Neural cell (in vitro differentiated cells): ENCODE results near the gene WNK2. TPM values are rescaled to one million over a fixed set of nuclear protein-coding genes. Genes with fewer than 3 reads are reported as not detected.

Source experiments
- H2AFZ ChIP-seq: fragments of 200-600, 300-800 bp; sonication (generic), shearing (Covaris generic); 2 replicates; pipeline ENCODE4 v1.6.0; 2014; ENCODE audit warnings: low read depth, mild to moderate bottlenecking, antibody characterized with exemption, low read length, moderate library complexity
- H3F3A ChIP-seq: fragments of 200-600 bp; shearing (Covaris generic); 2 replicates; pipeline ENCODE4 v1.6.1; 2016; ENCODE audit warnings: mild to moderate bottlenecking, moderate library complexity, mixed read lengths, antibody characterized with exemption, low read length; ENCODE audit not compliant: insufficient read depth, poor library complexity, severe bottlenecking
- H3K27ac ChIP-seq: fragments of 200-600, 300-800 bp; sonication (generic), shearing (Covaris generic); 2 replicates; pipeline ENCODE4 v1.5.1; 2014; ENCODE audit warnings: mild to moderate bottlenecking, low read length, moderate library complexity
- H3K27me3 ChIP-seq: fragments of 300-800, 200-600 bp; sonication (generic), shearing (Covaris generic); 2 replicates; pipeline ENCODE4 v1.6.0; 2014; ENCODE audit warnings: mild to moderate bottlenecking, low read depth, low read length, moderate library complexity; ENCODE audit not compliant: insufficient read depth
- H3K36me3 ChIP-seq: fragments of 300-800, 200-600 bp; sonication (generic), shearing (Covaris generic); 2 replicates; pipeline ENCODE4 v1.5.1; 2014; ENCODE audit warnings: mild to moderate bottlenecking, antibody characterized with exemption, low read length, moderate library complexity; ENCODE audit not compliant: insufficient read depth
- H3K4me2 ChIP-seq: fragments of 300-800, 200-600 bp; sonication (generic), shearing (Covaris generic); 2 replicates; pipeline ENCODE4 v1.6.0; 2014; ENCODE audit warnings: mild to moderate bottlenecking, low read length
- H3K4me3 ChIP-seq: fragments of 300-800, 200-600 bp; sonication (generic), shearing (Covaris generic); 2 replicates; pipeline ENCODE4 v1.5.1; 2014; ENCODE audit warnings: mild to moderate bottlenecking, low read length, moderate library complexity
- H3K79me2 ChIP-seq: fragments of 200-600 bp; shearing (Covaris generic); replicated peaks from 2 replicates; pipeline ENCODE4 v1.6.0; 2014; ENCODE audit warnings: mild to moderate bottlenecking, low read length, moderate library complexity; ENCODE audit not compliant: insufficient read depth
- H3K9ac ChIP-seq: fragments of 300-800, 200-600 bp; sonication (generic), shearing (Covaris generic); 2 replicates; pipeline ENCODE4 v1.6.1; 2016; ENCODE audit warnings: mild to moderate bottlenecking, low read length, mixed read lengths
- H3K9me2 ChIP-seq: fragments of 200-600 bp; shearing (Covaris generic); 2 replicates; pipeline ENCODE4 v1.6.1; 2016; ENCODE audit warnings: mild to moderate bottlenecking, low read length, mixed read lengths; ENCODE audit not compliant: insufficient read depth
- H3K9me3 ChIP-seq: fragments of 200-600, 300-800 bp; sonication (generic), shearing (Covaris generic); 2 replicates; pipeline ENCODE4 v1.6.1; 2016; ENCODE audit warnings: mild to moderate bottlenecking, mixed run types, low read length, moderate library complexity, mixed read lengths
- H4K20me1 ChIP-seq: fragments of 200-600 bp; shearing (Covaris generic); 2 replicates; pipeline ENCODE4 v1.6.1; 2016; ENCODE audit warnings: mild to moderate bottlenecking, mixed run types; ENCODE audit not compliant: insufficient read depth
- CTCF ChIP-seq: fragments of 450-650 bp; IDR thresholded peaks from 2 replicates; pipeline ENCODE4 v1.5.1; 2014; ENCODE audit warnings: antibody characterized with exemption, mild to moderate bottlenecking, moderate library complexity; ENCODE audit not compliant: poor library complexity, severe bottlenecking
- EP300 ChIP-seq: fragments of 450-650 bp; conservative IDR thresholded peaks from 2 replicates; pipeline ENCODE4 v1.6.1; 2014; ENCODE audit warnings: antibody characterized with exemption, mild to moderate bottlenecking, moderate library complexity; ENCODE audit not compliant: poor library complexity, severe bottlenecking
- EZH2 ChIP-seq: fragments of 200-600, 300-800 bp; shearing (Covaris generic), sonication (generic); IDR thresholded peaks from 2 replicates; pipeline ENCODE4 v1.6.1; 2014; ENCODE audit warnings: antibody characterized with exemption, low read length, borderline replicate concordance, mild to moderate bottlenecking; ENCODE audit not compliant: insufficient read depth, poor library complexity, severe bottlenecking
- MXI1 ChIP-seq: fragments of 450-650 bp; conservative IDR thresholded peaks from 2 replicates; pipeline ENCODE4 v1.6.1; 2014; ENCODE audit warnings: antibody characterized with exemption, mild to moderate bottlenecking; ENCODE audit not compliant: poor library complexity, severe bottlenecking
- POLR2AphosphoS5 ChIP-seq: IDR thresholded peaks from 2 replicates; pipeline ENCODE4 v1.6.1; 2012
- RAD21 ChIP-seq: fragments of 450-650 bp; conservative IDR thresholded peaks from 2 replicates; pipeline ENCODE4 v1.6.1; 2014; ENCODE audit warnings: antibody characterized with exemption, mild to moderate bottlenecking, moderate library complexity
- REST ChIP-seq: IDR thresholded peaks from 2 replicates; pipeline ENCODE4 v1.6.1; 2012; ENCODE audit warnings: borderline replicate concordance
- SMC3 ChIP-seq: fragments of 450-650 bp; conservative IDR thresholded peaks from 2 replicates; pipeline ENCODE4 v1.6.1; 2014; ENCODE audit warnings: antibody characterized with exemption, mild to moderate bottlenecking, moderate library complexity; ENCODE audit not compliant: poor library complexity
- TAF1 ChIP-seq: IDR thresholded peaks from 2 replicates; pipeline ENCODE4 v1.6.1; 2012; ENCODE audit warnings: low read depth
- polyA plus RNA-seq: library from polyadenylated mRNA; depleted of rRNA; stranded (reverse); fragments of >200 nt; gene quantifications from 2 replicates; pipeline ENCODE4 v1.2.3, GENCODE V29; 2014

The WNK2 gene
- polyA plus RNA-seq, 1 donor from 2014 or later, result 37.1 TPM

GRCh38 chr9:93168581-93168980 lies 15.4 kb upstream of the WNK2 start:
- Histone ChIP-seq H4K20me1 (no peaks in the 10 kb centered on the region), H3K4me3 (no peak overlapping the region), H3K79me2 (no peaks in the 10 kb centered on the region), H3K9ac (no peak overlapping the region), H3K9me3 (no peaks in the 10 kb centered on the region), H3F3A (no peaks in the 10 kb centered on the region), H3K36me3 (no peaks in the 10 kb centered on the region), H3K27me3 (no peaks in the 10 kb centered on the region), H2AFZ (no peak overlapping the region), H3K4me2 (no peak overlapping the region), H3K27ac (no peak overlapping the region), H3K9me2 (no peaks in the 10 kb centered on the region)
- TF ChIP-seq REST (no peak), POLR2AphosphoS5 (no peak), SMC3 (no peak), EP300 (no peak), CTCF (no peak), EZH2 (no peak), RAD21 (no peak), MXI1 (no peak), TAF1 (no peak)

GRCh38 chr9:93169444-93169843 lies 14.5 kb upstream of the WNK2 start:
- Histone ChIP-seq H3K4me2 (no peak overlapping the region), H4K20me1 (no peaks in the 10 kb centered on the region), H3K9ac (no peak overlapping the region), H3K27me3 (no peaks in the 10 kb centered on the region), H3K36me3 (no peaks in the 10 kb centered on the region), H3K79me2 (no peaks in the 10 kb centered on the region), H3K4me3 (no peak overlapping the region), H3K27ac (no peak overlapping the region), H3F3A (no peaks in the 10 kb centered on the region), H3K9me2 (no peaks in the 10 kb centered on the region), H3K9me3 (no peaks in the 10 kb centered on the region), H2AFZ (no peak overlapping the region)
- no peak for TF ChIP-seq EP300
- no peak for TF ChIP-seq EZH2

GRCh38 chr9:93170571-93170970 lies 13.4 kb upstream of the WNK2 start:
- Histone ChIP-seq H3K27ac (no peak overlapping the region), H3K9ac (no peak overlapping the region), H3K27me3 (no peaks in the 10 kb centered on the region)

More at GRCh38 chr9:93170571-93170970, 13.4 kb upstream of the WNK2 start:
- Histone ChIP-seq H3K79me2 (no peaks in the 10 kb centered on the region), H3F3A (no peaks in the 10 kb centered on the region), H3K9me2 (no peaks in the 10 kb centered on the region), H3K36me3 (no peaks in the 10 kb centered on the region), H2AFZ (no peak overlapping the region), H3K9me3 (no peaks in the 10 kb centered on the region), H4K20me1 (no peaks in the 10 kb centered on the region), H3K4me3 (no peak overlapping the region), H3K4me2 (no peak overlapping the region)
- TF ChIP-seq MXI1 (no peak), EP300 (no peak), CTCF (no peak), POLR2AphosphoS5 (no peak), REST (no peak), SMC3 (no peak), TAF1 (no peak), RAD21 (no peak), EZH2 (no peak)
